Thyroid gland (tissue), 4 donors: ENCODE data around the gene KCNIP1. TPM values are rescaled to one million over a fixed set of nuclear protein-coding genes. Genes with fewer than 3 reads are reported as not detected.

Experiments used
- DNase-seq, 2 donors: peaks; one replicate each; pipeline ENCODE4 v3.0.0-alpha.2; 2019
- H3K27ac ChIP-seq, 3 donors: fragments of 200-600 bp; sonication (generic); 1 replicate in 2 of 3; 2 replicates in 1 of 3; pipeline ENCODE4 v1.5.1; 2016 to 2019; ENCODE audit warnings: mild to moderate bottlenecking in 1 of 3, moderate library complexity in 1 of 3
- H3K27me3 ChIP-seq: fragments of 200-600 bp; sonication (generic); one replicate; pipeline ENCODE4 v1.5.1; 2019
- H3K36me3 ChIP-seq, 2 donors: fragments of 200-600 bp; sonication (generic); one replicate each; pipeline ENCODE4 v1.5.1; 2016 to 2019
- H3K4me1 ChIP-seq, 2 donors: fragments of 200-600 bp; sonication (generic); one replicate each; pipeline ENCODE4 v1.5.1; 2017 to 2019
- H3K4me3 ChIP-seq, 3 donors: fragments of 200-600 bp; sonication (generic); replicated peaks in 1 of 3; 1 replicate in 2 of 3; 2 replicates in 1 of 3; pipeline ENCODE4 v1.5.1; 2016; ENCODE audit warnings: mild to moderate bottlenecking in 1 of 3
- H3K9me3 ChIP-seq: fragments of 200-600 bp; sonication (generic); one replicate; pipeline ENCODE4 v1.5.1; 2017
- CTCF ChIP-seq, 6 experiments: fragments of 200-600 bp in 3 of 6; fragments of 450-650 bp in 3 of 6; sonication (generic) in 3 of 6; IDR thresholded peaks; one replicate each; pipeline ENCODE4 v1.5.1; 2016 to 2019; ENCODE audit warnings: antibody characterized with exemption in 6 of 6, mild to moderate bottlenecking in 2 of 6, inconsistent platforms in 1 of 6, moderate library complexity in 1 of 6
- POLR2A ChIP-seq, 2 donors: fragments of 450-650 bp; IDR thresholded peaks; one replicate each; pipeline ENCODE4 v1.6.1; 2017; ENCODE audit warnings: antibody characterized with exemption in 2 of 2, mild to moderate bottlenecking in 2 of 2, moderate library complexity in 1 of 2
- WGBS, 2 donors: methylation state at CpG; one replicate each; pipeline ENCODE4 v1.1.5; 2017; 5-methylcytosine and 5-hydroxymethylcytosine counted together
- intact Hi-C: fragments of 100-400 bp; cut with DNase I; formaldehyde crosslinking; loops from one replicate; pipeline ENCODE4 v1.15.1; 2023
- total RNA-seq, 4 donors: library from RNA; depleted of rRNA; stranded (reverse); fragments of >200 nt; gene quantifications; one replicate each; pipeline ENCODE4 v1.2.3, GENCODE V29; 2016

The KCNIP1 gene
- total RNA-seq, 4 donors from 2014 or later: 0.54 to 1.7 TPM; not detected in 2

- TF ChIP-seq POLR2A (IDR thresholded peaks at IDR 0.05) (no peak), CTCF (IDR thresholded peaks at IDR 0.05) (no peak)
- intact Hi-C loops: loop anchor here (10.0 kb wide), 1 partner anchor 142 kb away; no protein-coding TSS in a partner anchor
- peak overlapping the region in 1 of 3 donors; percentile 5 for H3K4me3 ChIP-seq
- WGBS, 2 donors: 44 to 47% methylated on average over 19 of the region's 19 CpGs
- DNase-seq: peak in 1 of 2 donors; percentile 19
- H3K4me1 ChIP-seq: peaks cover 15 to 16% of the 10 kb centered on the region in 2 donors
- H3K36me3 ChIP-seq: no peaks in the 10 kb centered on the region
- no peaks in the 10 kb centered on the region for H3K9me3 ChIP-seq
- H3K27ac ChIP-seq: peak overlapping the region in 1 of 3 donors; percentile 67
- no peaks in the 10 kb centered on the region for H3K27me3 ChIP-seq
Measured at GRCh38 chr5:170632266-170632984, 128.6 kb downstream of the KCNIP1 start.

- Histone ChIP-seq H3K4me3 (peak overlapping the region in 1 of 3 donors; percentile 5), H3K9me3 (no peaks in the 10 kb centered on the region), H3K4me1 (peaks cover 15 to 16% of the 10 kb centered on the region in 2 donors), H3K27me3 (no peaks in the 10 kb centered on the region), H3K36me3 (no peaks in the 10 kb centered on the region), H3K27ac (peak overlapping the region in 2 of 3 donors; percentile 65 to 67)
- TF ChIP-seq POLR2A (IDR thresholded peaks at IDR 0.05) (no peak), CTCF (IDR thresholded peaks at IDR 0.05) (peak; percentile 76 to 93 (median 90))
- intact Hi-C loops: loop anchor here (10.0 kb wide), 1 partner anchor 142 kb away; no protein-coding TSS in a partner anchor
- DNase-seq: no peak
- 0 to 2% methylated on average over 10 to 12 of the region's 12 CpGs for WGBS, 2 donors
Measured at GRCh38 chr5:170632985-170633234, 129.1 kb downstream of the KCNIP1 start.

- Histone ChIP-seq H3K4me3 (peak overlapping the region in 1 of 3 donors; percentile 5), H3K4me1 (peaks cover 15 to 16% of the 10 kb centered on the region in 2 donors), H3K27me3 (no peaks in the 10 kb centered on the region), H3K27ac (peak overlapping the region; percentile 51 to 67 (median 65)), H3K36me3 (no peaks in the 10 kb centered on the region), H3K9me3 (no peaks in the 10 kb centered on the region)
- intact Hi-C loops: loop anchor here (2.0 to 10.0 kb wide), 2 partner anchors 141 to 199 kb away; no protein-coding TSS in a partner anchor
- WGBS, 2 donors: 3 to 7% methylated on average over 19 to 21 of the region's 25 CpGs
- peak; percentile 61 to 66 for DNase-seq
- TF ChIP-seq CTCF (IDR thresholded peaks at IDR 0.05) (peak in 1 of 6 experiments; percentile 42), POLR2A (IDR thresholded peaks at IDR 0.05) (no peak)
Measured at GRCh38 chr5:170633235-170634081, 129.6 kb downstream of the KCNIP1 start.

- H3K4me1 ChIP-seq: peaks cover 15 to 16% of the 10 kb centered on the region in 2 donors
- DNase-seq: no peak
- TF ChIP-seq CTCF (IDR thresholded peaks at IDR 0.05) (no peak), POLR2A (IDR thresholded peaks at IDR 0.05) (no peak)
- H3K36me3 ChIP-seq: no peaks in the 10 kb centered on the region
- no peak overlapping the region for H3K27ac ChIP-seq
- 50% methylated on average over 6 of the region's 6 CpGs for WGBS, 2 donors
- no peak overlapping the region for H3K4me3 ChIP-seq
- intact Hi-C loops: loop anchor here (2.0 to 10.0 kb wide), 2 partner anchors 140 to 200 kb away; no protein-coding TSS in a partner anchor
- no peaks in the 10 kb centered on the region for H3K27me3 ChIP-seq
- no peaks in the 10 kb centered on the region for H3K9me3 ChIP-seq
Measured at GRCh38 chr5:170634256-170634990, 130.6 kb downstream of the KCNIP1 start.
